Measurements from ENCODE around the gene PICALM.
A peak's percentile ranks its signal among the peaks of the same experiment; 100 is the strongest.

The PICALM gene

DNA sequence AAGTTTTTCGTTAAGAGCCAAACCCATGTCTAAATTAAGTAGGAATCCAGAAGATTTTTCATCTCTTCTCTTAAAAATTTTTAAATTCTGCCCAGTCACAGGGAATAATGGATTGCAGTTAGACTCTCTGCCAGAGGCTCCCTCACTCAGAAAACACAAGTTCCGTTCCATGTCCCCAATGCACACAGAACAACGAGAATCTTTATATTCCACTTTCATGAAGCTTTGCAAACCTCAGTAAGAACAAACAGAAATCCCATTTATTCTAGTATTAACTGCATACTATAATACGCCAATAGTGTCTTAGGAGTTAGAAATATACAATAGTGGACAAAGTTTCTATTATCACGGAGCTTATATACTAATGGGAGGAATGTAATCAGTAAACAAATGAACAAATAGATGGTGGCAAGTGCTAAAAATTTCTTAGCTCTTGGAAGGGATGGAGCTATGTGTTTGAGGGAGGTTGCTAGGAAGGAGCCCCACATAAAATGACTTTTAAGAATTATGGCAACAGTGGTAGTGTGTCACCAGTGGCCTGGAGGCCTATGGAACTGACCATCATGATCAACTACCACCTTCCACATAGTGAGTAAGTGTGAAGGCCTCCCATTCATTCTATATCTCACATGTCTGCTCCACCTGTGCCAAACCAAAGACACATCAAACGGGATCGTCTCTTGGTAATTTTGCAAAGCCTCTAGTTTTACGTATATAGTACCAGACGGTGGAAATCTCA is 24.9 kb downstream of the PICALM start:
- no peak for DNase-seq

DNA sequence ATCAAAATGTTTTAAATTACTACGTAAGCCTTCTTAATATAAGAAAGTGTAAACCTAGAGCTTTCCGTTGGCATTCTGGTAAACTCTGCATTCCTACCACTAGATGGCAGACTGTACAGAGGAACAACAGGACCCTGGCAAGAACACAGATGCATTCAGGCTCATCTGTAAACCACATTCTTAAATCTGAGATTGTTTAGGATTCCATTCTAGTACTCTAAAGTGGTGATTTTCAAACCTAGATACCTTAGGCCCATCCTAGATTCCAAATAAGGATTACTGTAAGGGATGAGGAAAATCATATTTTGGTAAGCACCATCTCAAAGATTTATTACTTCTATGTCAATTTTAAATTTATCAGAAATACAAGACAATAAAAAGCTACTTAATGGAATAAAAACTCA is 26.9 kb downstream of the PICALM start:
- DNase-seq: peak; percentile 96

DNA sequence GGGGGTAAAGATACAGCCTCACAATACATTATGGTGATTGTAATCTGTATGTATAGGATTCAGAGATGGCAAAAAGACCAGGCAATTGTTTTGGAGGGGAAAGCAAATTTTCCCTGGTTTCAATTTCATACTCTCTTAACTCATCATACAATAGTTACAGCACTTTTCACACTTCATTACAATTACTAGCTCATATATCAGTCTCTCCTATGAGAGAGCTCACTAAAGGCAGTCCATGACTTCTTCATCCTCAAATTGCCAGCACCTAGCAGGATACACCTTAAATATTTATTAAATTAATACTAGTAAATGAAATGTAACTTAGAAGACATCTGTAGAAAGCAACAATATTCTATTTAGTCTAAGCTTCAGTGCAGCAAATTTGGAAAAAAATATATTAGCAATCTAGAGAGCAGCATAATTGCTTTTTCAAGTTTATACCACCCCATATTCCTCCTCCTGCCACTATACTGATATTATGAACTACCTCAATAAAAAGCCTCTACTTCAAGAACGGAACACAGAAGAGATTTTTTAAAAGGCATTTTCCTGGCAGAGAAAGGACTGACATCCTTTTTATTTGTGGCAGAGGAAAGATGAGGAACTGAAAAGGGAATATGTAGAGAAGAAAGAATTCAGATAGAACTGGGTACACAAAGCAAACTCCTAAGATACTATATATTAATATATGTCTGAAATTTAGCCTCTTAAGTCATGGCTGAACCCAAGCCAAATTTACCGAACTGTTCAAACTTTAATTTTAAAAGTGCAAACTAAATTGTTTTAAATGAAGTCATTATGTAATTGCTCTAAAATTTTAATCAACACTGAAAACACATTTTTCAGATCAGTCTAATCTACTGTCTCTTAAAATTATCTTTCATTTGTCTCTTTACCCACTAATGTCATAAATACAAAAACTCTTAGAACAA is 27.7 kb downstream of the PICALM start:
- DNase-seq: no peak

DNA sequence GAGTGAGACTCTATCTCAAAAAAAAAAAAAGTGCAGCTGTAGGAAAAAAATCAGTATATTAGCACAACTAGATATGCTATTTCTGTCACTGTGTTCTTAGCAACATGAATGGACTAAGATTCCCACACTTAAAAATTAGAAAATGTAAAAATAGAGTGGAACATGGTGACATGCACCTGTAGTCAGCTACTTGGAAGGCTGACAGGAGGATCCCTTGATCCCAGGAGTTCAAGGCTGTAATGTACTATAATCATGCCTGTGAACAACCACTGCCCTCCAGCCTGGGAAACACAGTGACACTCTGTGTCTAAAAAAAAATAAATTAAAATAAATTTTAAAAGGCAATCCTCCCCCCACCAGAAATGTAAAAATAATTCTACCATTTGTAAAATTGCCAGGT is 29.8 kb downstream of the PICALM start:
- no peak for DNase-seq

DNA sequence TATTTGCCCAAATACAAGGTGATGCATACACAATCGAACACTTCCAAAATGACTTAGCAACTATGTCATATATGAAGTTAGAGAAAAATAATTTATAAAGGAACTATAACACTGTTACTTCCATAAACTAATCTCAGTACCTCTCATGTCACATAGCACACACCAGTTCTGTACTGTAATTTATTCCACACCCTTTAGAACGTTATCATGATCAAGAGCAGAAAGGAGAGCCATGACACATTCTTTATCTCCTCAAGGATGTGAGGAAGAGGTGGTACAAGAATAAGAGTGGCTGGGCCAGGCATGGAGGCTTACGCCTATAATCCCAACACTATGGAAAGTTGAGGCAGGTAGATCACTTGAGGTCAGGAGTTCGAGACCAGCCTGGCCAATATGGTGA is 31.1 kb downstream of the PICALM start:
- DNase-seq: no peak

DNA sequence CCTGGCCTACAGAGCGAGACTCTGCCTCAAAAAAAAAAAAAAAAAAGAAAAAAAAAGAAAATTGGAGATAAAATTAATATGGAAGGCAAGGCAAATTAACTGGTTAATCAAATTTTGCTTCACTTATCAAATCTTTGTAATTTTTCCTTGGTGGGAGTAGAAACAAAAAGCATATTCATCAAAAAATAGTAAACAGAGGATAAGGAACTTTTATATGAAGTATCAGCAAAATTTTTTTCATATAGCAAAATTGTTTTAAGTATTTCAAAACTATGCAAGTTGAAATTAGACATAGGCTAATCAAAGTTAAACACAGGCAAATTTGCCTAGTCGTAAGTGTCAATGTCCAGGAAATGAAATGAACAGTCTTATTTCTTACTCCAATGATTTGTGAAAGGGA is 33.0 kb downstream of the PICALM start:
- DNase-seq: no peak

DNA sequence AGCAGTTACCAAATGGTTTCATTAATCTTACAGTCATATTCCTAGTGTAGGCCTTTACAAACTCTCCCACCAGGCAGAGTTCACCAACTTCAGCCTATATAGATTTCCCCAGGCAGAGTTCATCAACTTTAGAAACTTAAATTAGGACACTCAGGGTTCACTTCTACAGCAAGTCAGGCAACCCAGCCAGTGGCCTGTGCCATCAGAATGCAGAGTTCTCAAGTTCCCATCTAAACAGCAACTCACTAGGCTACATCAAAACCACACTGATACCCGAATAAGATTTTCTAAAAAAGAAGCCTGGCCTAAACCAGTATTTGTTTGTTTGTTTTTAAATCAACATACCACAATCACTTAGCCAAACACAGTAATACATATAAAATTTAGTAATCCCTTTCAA is 33.7 kb downstream of the PICALM start:
- DNase-seq: no peak

DNA sequence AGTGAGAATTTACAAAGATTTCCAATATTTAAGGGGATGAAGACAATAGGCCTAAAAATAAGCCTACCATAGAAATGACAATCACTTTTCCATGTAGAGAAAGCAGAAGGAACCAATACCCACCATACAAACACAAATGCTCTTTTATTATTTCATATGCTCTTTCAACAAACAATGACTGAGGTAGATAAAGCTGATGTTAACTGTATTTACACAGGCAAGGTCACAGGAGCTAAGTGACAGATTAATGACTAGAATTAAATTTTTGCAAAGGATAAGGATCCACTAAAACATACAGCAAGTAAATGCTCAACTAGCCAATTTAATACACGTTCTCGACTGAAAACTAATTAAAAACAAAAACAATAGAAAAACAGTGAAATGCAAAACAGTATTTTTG is 34.2 kb downstream of the PICALM start:
- DNase-seq: no peak

DNA sequence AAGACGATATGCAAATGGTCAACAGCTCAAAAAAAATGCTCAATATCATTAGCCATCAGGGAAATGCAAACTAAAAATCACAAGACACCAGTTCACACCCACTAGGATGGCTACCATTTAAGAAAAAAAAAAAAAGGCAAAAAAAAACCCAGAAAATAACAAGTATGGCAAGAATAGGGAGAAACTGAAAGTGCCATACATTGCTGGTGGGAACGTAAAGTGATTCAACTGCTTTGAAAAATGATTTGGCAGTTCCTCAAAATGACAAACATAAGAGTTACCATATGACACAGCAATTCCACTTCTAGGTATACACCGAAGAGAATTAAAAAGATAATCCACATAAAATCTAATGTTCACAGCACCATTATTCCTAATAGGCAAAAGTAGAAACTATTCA is 47.5 kb downstream of the PICALM start:
- DNase-seq: no peak

DNA sequence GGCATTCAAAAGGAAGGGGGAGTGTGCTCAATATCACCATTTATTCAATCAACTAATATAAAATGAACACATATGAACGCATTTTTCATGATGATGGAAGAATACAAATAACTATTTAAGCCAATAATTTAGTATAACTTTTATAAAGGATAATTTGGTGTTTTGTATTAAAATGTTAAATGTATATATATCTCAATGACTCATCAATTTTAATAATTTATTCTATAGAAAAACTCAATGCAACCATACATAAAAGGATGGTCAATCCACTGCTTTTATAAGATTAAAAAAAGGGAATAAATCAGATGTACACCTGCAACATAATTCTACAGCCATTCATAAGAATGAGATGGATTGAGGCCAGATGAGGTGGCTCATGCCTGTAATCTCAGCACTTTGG is 50.6 kb downstream of the PICALM start:
- DNase-seq: no peak

DNA sequence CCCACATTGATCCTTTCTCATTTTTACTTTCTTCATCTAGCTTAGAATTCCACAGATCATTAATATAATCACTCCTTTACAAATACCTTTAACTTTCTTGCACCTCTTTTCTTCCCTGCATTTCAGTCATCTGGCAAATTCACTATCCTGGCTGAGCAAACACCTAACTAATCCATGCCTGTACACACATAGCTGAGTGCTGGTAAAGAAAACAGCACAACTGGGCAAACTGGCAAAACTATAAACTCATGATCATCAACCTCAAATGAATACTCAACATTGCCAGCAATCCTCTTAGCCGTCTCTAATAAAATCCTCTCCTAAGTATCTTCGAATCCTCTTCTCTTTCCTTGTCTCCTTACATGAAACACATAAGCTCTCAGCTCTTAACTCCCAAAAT is 52.4 kb downstream of the PICALM start:
- no peak for DNase-seq

DNA sequence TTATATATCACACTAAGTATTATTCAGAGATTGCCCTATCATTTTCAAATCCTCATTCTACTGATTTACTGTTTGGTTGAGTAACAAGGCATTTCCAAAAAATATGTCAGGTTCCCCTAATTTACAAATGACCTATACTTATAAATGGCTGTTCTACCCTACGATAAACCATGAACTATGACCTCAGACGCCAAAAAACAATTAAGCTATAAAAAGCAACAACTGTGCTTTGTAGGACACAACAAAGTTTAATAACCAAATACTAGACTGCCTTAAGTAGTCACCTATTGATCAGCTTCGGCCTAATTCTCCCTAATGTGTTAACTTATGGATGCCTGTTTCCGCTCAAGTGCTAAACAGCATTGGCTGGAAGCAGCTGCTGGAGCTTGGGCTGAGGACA is 53.2 kb downstream of the PICALM start:
- no peak for DNase-seq

DNA sequence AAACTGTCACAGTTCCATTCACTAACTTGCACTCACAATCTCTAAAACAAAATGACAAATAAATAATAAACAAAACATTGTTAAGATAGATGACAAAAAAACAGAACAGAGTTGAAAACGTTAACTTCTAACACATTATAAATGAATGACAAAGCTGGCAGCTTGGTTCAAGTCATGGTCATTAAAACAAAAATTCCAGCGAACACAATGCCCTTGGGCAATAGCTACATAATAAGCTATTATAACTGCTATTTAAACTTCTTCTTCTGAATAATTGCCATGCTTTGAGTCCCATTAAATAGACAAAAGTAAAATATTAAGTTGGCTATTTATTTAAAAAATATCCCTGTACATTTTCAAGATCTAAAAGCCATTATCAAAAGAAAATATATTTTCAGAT is 54.7 kb downstream of the PICALM start:
- DNase-seq: peak; percentile 7

DNA sequence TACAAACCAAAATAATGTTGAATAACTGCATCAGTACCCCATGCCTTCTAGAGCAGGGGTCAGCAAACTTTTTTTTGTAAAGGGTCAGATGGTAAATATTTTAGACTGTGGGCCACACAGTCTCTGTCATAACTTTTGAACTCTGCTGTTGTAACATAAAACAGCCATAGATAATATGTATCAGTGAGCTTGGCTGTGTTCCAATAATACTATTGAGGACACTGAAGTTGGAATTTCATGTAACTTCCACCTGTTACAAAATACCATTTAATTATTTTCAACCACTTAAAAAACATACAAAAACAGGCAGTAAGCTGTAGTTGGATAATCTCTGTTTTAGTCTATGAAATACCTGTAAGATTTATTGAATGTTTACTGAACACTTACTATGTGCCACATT is 55.2 kb downstream of the PICALM start:
- no peak for DNase-seq

DNA sequence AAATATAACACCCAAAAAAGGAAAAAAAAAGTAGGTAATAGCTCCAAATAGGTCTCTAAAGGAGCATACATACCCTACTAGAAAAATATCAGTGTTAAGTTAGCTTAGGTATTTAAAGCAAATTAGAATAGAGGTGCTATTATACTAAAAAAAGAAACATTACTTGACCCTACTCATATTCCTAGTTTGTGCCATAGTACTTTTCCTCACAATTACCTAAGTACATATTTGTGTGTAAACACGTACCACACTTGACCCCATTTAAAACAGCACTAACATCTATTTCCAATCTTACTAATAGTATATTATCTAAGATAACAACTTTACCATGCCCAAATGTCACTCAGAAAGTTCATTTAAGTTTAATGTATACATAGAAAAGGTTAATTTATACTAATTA is 57.7 kb downstream of the PICALM start:
- DNase-seq: no peak

DNA sequence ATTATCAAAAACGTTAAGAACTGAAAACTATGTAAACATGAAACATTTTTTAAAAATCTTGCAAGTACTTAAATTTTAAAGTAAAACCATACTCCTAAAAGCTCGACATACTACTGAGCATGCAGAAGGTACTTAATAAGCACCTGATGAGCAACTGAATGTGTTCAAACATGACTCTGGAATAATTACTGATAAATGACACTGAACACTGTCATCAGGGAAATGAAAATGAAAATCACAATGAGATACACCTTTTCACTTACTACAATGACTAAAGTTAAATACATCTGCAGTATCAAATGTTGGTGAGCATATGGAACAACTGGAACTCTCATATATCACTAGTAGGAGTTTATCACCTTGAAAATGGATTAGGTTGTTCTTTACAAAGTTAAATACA is 65.2 kb downstream of the PICALM start:
- no peak for DNase-seq

DNA sequence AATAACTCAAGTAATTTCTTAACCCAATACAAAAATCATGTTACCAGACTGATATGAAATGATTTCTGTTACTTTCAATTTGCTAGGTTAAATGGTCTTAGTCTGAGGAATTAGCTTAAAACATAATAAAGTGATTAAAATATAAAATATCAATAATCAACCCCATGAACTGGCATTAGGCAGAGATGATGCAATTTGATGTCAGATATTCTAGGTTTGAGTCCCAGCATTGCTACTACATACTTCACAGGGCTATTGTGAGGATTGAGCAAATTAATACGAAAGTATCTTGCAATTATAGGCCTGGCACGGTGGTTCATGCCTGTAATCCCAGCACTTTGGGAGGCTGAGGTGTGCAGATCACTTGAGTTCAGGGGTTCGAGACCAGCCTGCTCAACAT is 66.5 kb downstream of the PICALM start:
- DNase-seq: no peak

DNA sequence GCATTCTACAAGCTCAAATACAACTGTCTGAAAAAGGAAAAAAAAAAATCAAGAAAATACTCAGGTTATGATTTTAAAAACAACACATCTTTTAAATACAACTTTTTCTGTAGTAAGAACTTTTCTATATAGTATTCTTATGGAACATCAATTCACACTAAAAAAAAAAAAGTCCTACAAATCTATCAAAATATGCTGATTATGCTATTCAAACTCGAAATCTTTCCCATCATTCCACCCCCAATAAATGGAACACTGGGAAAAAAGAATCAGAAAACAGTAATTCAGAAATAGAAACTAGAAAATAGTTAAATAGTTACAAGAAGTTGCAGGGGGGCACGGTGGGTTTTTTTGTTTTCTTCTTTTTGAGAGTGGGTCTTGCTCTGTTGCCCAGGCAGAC is 77.4 kb downstream of the PICALM start:
- no peak for DNase-seq

DNA sequence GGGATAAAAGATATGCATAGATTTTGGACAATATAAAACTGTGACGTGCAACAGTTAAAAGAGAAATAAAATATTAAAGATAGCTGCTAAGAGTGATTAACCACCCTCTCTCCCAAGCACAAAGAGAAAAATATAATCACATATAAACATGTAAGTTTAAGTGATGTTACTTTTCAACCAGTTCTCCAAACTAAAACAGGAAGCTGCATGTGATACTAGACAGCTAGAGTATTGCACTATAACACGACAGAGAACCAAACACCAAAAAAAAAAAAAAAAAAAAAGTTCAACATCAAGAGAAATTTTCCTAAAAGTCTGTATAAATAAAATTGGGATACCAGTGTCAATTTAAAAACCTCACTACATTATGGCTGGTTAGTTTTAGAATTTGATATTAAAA is 79.1 kb downstream of the PICALM start:
- no peak for DNase-seq

DNA sequence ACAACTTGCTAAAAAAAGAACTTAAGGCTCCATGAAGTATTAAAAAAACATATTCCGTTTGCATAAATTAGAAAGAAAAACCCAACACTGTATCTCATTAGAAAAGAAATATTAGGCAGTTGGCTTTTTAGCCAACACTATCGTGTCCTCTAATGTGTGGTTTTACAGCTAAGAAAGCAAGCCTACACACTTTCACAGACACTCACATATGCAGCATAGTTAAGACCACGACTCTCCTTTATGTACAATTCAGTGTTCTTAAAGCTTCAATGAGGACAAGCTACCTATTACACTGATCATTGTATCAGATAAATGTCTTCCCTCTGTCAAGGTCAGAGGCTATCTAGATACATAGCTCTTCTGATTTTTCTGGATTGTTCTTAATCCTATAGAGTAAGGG is 80.1 kb downstream of the PICALM start:
- no peak for DNase-seq

DNA sequence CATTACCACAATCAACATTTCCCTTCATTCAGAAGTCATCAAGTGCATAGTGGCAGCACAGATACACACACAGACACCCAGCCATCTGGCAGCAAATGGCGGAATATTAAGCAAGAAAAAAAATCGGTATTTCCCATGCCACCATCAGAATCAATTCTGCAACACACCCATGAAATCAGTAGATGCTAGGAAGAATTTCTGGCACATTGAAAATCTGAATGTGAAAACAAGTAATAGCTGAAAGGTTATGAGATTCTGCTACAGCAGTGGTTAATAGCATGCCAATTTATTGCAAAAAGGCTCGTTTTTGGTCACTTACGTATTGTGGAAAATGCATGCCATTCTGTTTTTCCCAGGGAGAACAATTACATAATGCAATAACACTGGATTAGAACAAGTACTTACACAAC is 91.1 kb downstream of the PICALM start:
- no peak for DNase-seq

DNA sequence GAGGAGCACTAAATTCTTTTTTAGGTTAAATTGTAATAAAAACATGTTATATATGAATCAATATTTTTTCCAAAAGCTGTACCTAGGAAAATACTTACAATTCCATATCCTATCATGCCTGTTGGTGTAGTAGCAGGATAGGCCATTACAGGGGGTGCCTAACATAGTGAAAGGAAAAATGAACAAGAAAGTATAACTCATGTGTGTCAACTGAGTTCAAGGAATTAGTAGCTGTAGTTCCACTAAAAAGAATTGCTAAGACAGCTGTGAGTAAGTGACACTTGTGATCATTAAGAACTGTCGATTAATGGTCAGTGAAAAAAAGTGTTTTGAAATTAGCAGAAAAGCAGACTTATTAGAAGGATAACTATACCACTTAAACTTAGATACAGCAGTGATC is 92.4 kb downstream of the PICALM start:
- DNase-seq: no peak

DNA sequence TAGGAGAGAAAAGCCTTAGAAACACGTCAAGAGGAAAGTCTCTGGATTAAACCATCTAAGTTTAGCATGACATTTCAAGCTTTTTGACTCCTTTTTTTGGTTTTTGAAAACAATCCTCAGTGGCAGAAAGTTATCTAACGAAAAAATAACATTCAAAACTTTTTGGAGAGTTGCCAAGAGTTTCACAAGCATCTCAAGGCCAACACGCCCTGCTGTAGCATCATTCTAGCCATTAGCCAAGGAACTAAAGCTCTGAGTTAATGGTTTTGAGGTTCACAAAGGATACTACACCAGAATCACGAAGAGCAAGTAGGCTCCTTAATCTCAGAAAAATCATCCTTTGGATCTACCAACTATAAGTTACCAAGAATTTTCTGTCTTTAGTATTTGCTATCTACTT is 94.8 kb downstream of the PICALM start:
- DNase-seq: no peak

DNA sequence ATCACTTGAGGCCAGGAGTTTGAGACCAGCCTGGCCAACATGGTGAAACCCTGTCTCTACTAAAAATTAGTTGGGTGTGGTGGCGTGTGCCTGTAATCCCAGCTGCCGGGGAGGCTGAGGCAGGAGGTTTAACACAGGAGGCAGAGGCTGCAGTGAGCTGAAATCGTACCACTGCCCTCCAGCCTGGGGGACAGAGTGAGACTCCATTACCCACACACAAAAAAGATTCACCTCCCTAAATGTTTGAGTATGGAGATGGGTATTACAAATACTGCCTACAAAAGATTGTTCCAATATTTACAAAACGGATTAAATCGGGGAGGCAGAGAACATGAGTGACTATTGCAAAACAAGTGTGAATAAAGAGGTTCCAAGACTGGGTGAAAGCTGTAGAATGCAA is 98.3 kb downstream of the PICALM start:
- no peak for DNase-seq

DNA sequence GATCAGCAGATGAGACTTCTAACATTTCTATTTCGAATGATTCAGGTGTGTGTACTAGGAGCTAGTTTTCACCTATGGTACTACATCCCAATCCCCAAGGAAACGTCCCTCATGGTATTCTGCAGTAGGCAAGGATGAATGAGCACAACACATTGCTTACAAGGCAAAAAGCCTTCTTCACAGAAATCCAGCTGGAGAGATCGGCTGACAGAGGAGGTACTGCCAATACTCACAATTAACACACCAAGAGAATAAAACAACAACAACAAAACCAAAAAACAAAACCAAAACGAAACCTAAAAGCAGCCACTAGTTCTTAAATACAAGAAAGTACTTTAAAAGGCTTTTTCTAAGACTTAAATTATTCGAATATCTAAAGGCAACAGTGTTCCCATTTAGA is 101.4 kb downstream of the PICALM start:
- no peak for DNase-seq

Measured in eye (tissue), 1 donor.